HG03066 (cell line): ENCODE data around the gene PTGS1.

Experiments
- ATAC-seq: cut with Tn5 transposase; IDR thresholded peaks from one replicate; pipeline ENCODE4 v1.9.1; 2021; ENCODE audit warnings: low read depth; ENCODE audit not compliant: unreplicated experiment

PTGS1 gene

DNA sequence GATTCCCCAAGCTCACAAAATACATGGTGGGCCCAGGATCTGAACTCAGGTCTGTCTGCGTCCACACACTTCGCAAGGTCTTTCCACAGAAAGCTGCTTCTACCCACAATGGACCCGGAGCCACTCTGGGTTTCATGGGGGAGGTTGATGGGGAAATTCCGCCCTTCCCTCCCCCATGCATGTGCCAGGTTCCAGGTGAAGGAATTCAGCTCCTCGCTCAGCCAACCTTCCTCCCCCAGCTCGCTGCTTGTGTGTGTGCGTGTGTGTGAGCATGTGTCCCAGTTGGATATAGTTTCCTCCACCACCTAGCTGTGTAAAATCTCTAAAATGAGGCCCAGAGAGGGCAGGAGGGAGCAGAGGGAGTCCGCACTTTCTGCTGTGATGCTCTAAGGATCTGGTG lies 1.0 kb downstream of the PTGS1 start:
- ATAC-seq = no peak

DNA sequence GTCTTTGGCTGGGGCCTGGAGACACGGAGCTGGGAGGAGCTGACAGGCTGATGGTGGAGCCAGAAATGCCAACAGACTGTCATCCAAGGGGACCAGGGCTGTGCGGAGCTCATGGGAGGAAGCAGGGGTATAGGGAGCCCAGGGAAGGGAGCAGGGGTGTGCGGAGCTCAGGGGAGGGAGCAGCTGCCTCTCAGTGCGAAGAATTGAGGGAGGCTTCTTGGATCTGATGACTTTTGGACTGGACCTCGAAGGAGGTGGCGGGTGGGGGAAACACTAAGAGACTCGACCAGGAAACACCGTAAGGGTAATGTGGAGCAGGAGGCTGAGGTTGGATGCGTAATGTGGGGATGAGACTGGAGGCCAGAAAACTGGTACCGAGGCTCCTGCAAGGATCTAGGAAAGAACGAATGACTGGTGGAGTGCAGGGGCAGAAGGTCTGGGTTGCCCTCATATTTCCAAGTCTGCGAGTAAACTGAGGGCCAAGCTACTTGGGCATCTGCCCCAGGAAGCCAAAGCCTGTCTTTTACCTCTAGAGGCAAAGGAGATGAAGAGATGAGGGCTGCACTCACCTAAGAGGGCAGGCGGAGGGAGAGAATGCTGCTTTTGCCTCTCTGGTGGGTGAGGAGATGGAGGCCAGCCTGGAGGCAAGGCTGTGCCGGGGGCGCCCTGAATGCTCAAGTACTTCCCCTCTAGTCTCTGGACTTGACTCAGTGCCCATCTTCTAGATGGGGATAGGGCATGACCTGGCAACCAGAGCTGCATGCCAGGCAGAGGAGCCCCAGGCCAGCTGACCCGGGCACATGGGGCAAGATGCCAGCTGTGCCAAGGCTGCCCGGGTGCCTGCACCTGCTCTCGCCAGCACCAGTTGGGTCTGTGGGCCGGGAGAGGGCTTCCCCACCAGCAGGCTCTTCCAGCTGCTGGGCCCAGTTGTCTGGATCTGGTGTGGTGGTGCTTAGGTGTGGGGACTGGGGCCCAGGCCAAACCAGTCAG lies 2.3 kb downstream of the PTGS1 start:
- ATAC-seq = no peak

DNA sequence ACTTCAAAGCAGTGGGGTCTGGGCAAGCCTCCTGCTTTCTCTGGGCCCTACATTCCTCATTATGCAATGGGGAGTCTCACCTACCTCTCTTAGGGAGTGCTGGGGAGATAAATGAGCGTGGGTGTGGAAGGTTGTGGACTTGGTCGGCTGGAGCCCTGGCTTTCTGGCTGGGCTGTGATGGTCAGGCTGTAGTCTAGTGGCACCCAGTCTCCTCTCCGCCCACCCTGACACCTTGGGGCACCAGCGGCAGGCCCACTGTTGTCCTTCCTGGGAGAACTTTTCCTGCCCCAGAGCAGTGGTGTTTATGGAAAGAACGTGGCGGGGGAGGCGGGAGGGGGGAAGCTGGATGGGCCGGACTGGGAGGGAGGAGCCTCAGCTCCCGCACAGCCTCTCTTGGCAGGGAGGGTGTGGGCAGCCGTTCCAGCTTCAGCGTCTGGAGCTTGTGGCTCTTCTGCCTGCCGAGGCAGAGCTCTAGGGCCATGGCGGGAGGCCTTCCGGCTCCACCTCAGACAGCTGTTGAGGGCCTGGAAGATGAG lies 4.1 kb downstream of the PTGS1 start:
- ATAC-seq = no peak

DNA sequence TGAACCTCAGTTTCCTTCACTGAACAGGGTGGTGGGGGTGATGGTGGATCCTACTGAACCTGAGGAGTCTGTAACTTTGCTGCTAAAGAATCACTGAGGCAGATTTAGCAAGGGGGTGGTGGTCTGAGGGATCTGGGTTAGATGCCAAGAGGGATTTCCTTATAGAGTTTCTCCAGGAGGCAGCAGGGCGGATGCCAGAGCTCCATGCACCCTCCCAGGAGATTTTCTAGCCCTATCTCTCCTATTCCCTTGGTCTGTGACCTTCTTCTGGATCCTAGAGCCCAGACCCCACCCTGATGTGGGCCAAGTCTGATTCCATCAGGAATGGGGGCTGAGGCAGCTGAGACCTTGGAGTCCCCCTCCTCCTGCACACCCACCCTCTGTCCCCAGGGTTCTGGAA lies 6.0 kb downstream of the PTGS1 start:
- no peak for ATAC-seq

DNA sequence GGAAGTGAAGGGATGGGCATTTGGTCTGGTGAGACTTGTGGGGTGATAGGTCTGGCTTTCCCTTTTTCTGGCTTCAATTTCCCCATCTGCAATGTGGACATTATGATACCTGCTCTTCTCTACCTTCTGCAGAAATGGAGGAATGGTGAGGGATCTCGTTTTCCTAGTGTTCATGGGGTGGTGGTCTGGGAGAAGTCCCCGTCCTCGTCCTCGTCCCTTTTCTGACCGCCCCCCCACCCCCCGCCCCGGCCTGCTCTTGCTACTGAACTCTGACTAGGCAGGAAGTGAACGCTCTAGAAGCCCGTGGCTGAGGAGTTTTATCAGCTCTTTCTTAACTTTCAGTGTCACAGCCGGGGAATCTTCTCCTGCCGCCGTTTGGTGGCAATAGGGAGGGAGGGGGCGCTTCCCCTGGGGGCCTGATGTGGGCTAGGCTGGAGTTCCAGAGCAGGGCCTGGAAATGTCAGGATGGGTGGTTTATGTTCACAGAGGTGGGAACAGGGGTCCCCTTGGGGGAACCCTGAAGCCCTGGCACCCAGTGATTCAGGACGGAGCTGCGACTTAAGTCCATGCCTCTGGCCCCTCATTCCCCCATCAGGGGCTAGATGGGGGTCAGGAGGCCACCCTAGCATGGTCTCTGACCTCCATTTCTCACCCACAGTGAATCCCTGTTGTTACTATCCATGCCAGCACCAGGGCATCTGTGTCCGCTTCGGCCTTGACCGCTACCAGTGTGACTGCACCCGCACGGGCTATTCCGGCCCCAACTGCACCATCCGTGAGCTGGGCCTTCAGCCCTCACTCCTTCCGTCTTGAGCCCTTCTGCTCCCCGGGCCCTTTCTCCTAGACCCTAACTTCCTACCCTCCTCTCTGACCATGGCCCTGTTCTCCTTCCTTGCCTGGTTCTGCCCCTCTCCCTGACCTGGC lies 6.7 kb downstream of the PTGS1 start:
- ATAC-seq = no peak

DNA sequence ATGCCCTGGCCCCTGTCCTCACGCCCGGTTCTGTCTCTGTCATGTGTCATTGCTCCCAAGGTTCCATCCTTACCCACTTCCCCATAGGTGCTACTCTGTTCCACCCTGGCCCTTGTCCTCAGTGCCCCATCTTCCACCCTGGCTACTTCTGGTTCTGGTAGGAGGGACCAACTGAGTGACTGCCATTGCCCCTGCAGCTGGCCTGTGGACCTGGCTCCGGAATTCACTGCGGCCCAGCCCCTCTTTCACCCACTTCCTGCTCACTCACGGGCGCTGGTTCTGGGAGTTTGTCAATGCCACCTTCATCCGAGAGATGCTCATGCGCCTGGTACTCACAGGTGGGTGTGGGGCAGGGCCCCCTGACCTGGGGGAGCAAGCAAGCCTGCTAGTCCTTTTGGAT lies 7.4 kb downstream of the PTGS1 start:
- ATAC-seq = no peak

DNA sequence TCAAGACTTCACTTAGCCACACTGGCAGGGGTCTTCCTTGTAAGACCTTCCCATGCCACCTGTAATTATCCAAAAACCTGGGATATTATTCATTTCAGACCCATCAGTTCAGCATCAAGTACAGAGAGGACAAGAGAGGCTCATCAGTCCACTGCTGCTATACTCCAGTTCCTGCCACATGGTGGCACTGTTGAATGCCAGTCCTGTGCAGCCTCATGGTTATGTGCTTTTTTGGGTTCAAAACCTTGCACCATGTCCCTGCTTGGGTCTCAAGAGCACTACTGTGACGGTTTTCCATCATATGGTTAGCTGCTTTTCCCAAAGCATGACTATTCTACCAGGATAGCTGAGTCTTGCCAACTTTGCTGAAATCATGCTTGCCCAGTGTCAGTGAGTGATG lies 8.5 kb downstream of the PTGS1 start:
- no peak for ATAC-seq

DNA sequence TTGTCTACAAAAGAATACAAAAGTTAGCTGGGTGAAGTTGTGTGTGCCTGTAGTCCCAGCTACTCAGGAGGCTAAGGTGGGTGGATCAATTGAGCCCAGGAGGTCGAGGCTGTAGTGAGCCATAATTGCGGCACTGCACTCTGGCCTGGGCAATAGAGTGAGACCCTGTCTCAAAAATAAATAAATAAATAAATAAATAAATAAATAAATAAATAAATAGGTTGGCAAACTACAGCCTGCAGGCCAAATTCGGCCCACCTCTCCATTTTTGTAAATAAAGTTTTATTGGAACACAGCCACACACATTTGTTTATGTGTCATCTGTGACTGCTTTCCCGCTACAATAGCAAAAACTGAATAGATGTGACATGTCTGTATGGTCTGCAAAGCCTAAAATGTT lies 9.5 kb downstream of the PTGS1 start:
- no peak for ATAC-seq

DNA sequence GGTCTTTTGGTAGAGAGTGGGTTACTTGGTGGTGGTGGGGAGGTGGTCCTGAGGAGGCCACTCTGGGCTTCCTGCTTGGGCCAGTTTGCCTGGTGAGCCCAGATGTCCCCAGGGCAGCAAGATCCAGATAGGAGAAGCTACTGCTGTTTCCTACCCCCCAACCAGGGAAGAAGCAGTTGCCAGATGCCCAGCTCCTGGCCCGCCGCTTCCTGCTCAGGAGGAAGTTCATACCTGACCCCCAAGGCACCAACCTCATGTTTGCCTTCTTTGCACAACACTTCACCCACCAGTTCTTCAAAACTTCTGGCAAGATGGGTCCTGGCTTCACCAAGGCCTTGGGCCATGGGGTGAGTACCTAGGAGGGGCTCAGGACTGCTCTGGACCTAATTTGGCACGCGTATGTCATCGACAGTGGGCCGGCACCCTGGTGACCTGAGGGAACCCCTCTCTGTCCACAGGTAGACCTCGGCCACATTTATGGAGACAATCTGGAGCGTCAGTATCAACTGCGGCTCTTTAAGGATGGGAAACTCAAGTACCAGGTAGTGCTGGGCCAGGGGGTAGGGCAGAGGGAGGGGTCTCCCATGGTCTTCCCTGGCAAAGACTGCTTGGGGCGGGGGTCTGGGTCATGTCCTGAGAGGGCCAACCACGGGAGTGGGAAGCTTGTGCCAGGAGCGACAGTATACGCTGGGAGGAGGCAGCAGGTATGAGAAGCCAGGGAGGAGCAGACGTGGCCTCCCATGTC lies 10.6 kb downstream of the PTGS1 start:
- no peak for ATAC-seq

DNA sequence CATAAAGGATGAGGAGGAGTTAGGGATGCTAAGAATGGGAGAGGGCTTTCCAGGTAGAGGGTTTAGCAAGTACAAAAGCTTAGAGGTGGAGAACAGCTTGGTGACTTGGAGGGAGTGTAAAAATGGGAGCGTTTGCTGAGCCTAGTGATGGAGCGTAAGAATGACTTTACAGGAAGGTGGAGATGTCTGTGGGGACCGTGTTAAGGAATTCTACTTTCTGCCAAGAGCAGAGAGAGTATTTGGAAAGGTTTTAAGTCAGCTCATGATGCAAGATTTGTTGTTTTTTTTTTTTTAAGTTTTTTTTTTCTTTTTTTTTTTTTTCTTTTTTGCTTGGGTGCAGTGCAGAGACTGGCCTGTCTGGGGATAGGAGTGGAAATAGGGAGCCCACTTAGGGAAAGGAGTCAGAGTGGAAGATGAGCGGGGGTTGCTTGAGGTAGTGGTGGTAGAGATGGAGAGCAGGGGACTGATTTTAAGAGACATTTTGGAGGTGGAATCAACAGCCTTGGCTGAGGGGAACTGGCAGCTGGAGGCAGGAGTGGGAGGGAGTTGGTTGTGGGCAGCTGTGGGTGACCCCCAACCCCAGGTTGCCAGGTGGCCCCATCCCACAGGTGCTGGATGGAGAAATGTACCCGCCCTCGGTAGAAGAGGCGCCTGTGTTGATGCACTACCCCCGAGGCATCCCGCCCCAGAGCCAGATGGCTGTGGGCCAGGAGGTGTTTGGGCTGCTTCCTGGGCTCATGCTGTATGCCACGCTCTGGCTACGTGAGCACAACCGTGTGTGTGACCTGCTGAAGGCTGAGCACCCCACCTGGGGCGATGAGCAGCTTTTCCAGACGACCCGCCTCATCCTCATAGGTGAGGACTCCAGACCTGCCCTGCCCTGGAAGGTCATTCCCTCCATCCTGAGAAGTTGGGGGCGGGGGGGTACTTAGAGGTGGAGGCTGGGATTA lies 12.4 kb downstream of the PTGS1 start:
- no peak for ATAC-seq

DNA sequence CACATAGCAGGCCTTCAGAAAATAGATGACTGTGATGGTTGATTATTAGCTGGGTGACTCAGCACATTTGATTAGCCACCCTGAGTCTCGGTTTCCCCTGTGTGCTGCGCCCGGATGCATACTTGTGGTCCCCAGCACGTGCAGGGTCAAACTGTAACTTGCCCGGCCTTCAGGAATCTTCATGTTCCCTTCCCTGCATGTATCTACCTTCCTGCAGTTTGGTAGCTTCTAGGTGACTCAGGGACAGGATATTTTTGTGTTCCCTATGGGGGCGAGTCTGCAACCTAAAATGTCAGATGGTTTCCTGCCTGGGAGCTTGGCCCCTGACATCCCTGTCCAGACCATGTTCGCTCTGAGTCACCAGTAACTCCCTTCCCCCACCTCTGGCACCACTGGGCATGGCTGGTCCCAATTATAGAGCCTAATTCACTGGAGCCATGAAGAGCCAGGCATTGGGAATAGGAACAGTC lies 13.2 kb downstream of the PTGS1 start:
- ATAC-seq = no peak

DNA sequence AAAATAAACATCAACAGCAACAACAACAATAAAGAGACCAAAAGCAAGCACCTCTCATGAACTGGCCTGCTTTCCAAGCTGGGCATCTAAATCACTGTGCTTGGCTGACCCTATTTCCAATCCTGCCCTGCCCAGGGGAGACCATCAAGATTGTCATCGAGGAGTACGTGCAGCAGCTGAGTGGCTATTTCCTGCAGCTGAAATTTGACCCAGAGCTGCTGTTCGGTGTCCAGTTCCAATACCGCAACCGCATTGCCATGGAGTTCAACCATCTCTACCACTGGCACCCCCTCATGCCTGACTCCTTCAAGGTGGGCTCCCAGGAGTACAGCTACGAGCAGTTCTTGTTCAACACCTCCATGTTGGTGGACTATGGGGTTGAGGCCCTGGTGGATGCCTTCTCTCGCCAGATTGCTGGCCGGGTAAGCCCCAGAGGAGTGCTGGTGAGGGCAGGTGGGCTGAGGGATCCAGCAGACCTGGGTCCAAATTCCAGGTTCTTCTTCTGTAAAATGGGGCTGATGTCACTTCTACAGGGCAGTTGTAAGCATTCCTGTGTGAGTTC lies 15.6 kb downstream of the PTGS1 start:
- ATAC-seq = no peak

DNA sequence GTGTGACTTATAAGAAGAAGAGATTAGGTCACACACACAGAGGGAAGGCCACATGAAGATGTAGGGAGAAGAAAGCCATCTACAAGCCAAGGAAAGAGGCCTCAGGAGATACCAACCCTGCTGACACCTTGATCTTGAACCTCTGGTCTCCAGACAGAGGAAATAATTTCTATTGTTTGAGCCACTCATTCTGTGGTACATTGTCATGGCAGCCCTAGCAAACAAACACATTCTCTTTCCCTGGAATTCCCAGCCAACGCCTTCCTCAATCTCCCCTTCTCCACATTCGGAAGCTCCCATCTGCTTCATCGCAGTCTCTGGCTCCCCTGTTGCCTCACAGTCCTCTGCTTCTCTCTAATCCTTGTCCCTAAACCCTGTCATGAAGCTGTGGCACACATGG lies 16.7 kb downstream of the PTGS1 start:
- ATAC-seq = no peak

DNA sequence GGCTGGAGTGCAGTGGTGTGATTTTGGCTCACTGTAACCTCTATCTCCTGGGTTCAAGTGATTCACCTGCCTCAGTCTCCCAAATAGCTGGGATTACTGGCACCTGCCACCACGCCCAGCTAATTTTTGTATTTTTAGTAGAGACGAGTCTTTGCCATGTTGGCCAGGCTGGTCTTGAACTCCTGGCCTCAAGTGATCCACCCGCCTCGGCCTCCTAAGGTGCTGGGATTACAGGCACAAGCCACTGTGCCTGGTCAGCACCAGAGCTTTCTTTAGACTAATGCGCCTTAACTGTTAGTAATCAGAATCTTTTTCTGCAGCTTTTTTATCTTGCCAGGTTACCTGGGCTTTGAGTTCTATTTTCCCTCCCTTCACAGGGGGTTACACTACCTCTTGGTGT lies 18.4 kb downstream of the PTGS1 start:
- no peak for ATAC-seq

DNA sequence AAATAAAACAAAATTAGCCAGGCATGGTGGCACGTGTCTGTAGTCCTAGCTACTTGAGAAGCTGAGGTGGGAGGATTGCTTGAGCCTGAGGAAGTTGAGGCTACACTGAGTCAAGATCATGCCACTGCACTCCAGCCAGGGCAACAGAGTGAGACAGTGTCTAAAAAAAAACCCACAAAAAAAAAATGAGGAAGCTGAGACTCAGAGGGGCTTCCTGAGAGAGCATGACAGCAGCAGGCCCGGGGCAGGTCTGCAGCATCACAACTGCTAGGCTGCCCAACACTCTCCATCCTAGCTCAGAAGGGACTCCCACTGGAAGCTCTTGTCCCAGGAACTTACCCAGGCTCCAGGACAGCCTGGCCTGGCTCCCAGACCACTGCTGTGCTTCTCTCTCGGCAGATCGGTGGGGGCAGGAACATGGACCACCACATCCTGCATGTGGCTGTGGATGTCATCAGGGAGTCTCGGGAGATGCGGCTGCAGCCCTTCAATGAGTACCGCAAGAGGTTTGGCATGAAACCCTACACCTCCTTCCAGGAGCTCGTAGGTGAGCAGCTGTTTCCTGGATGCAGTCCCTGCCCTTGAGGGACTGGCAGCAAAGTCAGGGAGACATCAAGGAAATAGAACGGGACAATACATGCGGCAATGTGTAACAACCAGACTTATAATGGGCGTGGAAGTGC lies 19.1 kb downstream of the PTGS1 start:
- ATAC-seq = peak; percentile 43

DNA sequence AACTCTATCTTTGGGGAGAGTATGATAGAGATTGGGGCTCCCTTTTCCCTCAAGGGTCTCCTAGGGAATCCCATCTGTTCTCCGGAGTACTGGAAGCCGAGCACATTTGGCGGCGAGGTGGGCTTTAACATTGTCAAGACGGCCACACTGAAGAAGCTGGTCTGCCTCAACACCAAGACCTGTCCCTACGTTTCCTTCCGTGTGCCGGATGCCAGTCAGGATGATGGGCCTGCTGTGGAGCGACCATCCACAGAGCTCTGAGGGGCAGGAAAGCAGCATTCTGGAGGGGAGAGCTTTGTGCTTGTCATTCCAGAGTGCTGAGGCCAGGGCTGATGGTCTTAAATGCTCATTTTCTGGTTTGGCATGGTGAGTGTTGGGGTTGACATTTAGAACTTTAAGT lies 21.5 kb downstream of the PTGS1 start:
- no peak for ATAC-seq

DNA sequence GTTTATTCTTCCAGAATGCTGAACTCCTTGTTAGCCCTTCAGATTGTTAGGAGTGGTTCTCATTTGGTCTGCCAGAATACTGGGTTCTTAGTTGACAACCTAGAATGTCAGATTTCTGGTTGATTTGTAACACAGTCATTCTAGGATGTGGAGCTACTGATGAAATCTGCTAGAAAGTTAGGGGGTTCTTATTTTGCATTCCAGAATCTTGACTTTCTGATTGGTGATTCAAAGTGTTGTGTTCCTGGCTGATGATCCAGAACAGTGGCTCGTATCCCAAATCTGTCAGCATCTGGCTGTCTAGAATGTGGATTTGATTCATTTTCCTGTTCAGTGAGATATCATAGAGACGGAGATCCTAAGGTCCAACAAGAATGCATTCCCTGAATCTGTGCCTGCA lies 21.9 kb downstream of the PTGS1 start:
- ATAC-seq = no peak

DNA sequence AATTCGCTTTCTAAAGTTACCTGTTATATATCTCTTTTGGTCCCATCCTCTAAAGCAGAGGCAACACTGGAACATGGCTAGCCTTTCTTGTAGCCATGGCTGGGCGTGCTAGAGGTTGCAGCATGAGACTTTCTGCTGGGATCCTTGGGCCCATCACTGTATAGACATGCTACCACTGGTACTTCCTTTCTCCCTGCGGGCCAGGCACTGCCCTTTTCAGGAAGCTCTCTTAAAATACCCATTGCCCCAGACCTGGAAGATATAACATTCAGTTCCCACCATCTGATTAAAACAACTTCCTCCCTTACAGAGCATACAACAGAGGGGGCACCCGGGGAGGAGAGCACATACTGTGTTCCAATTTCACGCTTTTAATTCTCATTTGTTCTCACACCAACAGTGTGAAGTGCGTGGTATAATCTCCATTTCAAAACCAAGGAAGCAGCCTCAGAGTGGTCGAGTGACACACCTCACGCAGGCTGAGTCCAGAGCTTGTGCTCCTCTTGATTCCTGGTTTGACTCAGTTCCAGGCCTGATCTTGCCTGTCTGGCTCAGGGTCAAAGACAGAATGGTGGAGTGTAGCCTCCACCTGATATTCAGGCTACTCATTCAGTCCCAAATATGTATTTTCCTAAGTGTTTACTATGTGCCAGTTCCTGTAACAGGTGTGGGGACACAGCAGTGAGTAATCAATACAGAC lies 22.6 kb downstream of the PTGS1 start:
- ATAC-seq = no peak
